DOHH2 (cell line): ENCODE measurements around the gene CACNA1D.

Source experiments
- CTCF ChIP-seq: fragments of 200-600 bp; sonication (generic); IDR thresholded peaks from one replicate; pipeline ENCODE4 v1.5.1; 2014; ENCODE audit warnings: antibody characterized with exemption, mild to moderate bottlenecking, low read depth, low read length; ENCODE audit not compliant: poor library complexity, severe bottlenecking
- EZH2phosphoT487 ChIP-seq: fragments of 200-600 bp; sonication (generic); IDR thresholded peaks from 2 replicates; pipeline ENCODE4 v1.6.1; 2017; ENCODE audit warnings: borderline replicate concordance, mild to moderate bottlenecking, antibody characterized with exemption, low read length, moderate library complexity, mixed read lengths

DNA sequence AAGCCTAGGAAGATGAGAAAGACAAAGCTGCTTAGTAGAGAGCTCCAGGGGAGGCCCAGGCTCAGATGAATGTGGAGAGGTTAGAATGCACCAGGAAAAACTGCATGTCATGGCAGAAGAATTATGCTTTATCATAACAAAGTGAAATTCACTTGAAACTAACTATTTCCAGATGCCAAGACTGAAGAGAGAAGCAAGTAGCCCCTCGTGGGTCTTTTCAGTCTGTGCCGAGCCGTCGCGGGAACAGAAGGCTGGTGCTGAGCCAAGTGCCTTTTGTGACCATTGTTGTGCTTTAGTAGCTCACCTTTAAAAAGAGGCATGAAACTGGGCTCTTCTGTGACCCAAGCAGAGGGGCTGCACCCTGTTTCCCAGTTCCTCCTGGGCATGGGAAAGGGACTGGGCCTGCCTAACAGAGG is 278.6 kb downstream of the CACNA1D start:
- TF ChIP-seq CTCF (no peak), EZH2phosphoT487 (no peak)
